Stomach (tissue), 9 donors: ENCODE measurements around the gene PBXIP1. TPM values are rescaled to one million over a fixed set of nuclear protein-coding genes. Genes with fewer than 3 reads are reported as not detected.

Experiments
- DNase-seq, 2 donors: peaks; one replicate each; pipeline versions ENCODE4 v3.0.0 to v3.0.0-alpha.2; 2013 to 2019
- H3K27ac ChIP-seq, 5 donors: fragments of 200-600 bp in 4 of 5; sonication (generic) in 4 of 5; one replicate each; pipeline ENCODE4 v1.5.1; 2013 to 2019; ENCODE audit warnings: mild to moderate bottlenecking in 1 of 5, moderate library complexity in 1 of 5
- H3K27me3 ChIP-seq, 3 donors: fragments of 200-600 bp; sonication (generic); one replicate each; pipeline ENCODE4 v1.5.1; 2017 to 2019; ENCODE audit warnings: mixed run types in 1 of 3
- H3K36me3 ChIP-seq, 4 donors: fragments of 200-600 bp; sonication (generic); 1 replicate in 3 of 4; 2 replicates in 1 of 4; pipeline ENCODE4 v1.5.1; 2016 to 2019
- H3K4me1 ChIP-seq, 4 donors: fragments of 200-600 bp; sonication (generic); one replicate each; pipeline ENCODE4 v1.5.1; 2016 to 2019
- H3K4me3 ChIP-seq, 4 donors: fragments of 200-600 bp; sonication (generic) in 3 of 4; one replicate each; pipeline ENCODE4 v1.5.1; 2016 to 2019; ENCODE audit warnings: mild to moderate bottlenecking in 1 of 4
- H3K9me3 ChIP-seq, 4 donors: fragments of 200-600 bp; sonication (generic); one replicate each; pipeline ENCODE4 v1.5.1; 2016 to 2019
- EP300 ChIP-seq: sonication (generic); formaldehyde crosslinking; IDR thresholded peaks from one replicate; pipeline ENCODE4 v1.6.1; 2017; ENCODE audit warnings: antibody characterized with exemption
- POLR2A ChIP-seq, 4 donors: fragments of 450-650 bp; IDR thresholded peaks; one replicate each; pipeline ENCODE4 v1.6.1; 2016; ENCODE audit warnings: antibody characterized with exemption in 4 of 4, control low read depth in 2 of 4, mild to moderate bottlenecking in 1 of 4, moderate library complexity in 1 of 4
- POLR2AphosphoS5 ChIP-seq, 3 donors: sonication (generic); formaldehyde crosslinking; IDR thresholded peaks; one replicate each; pipeline ENCODE4 v1.6.1; 2016; ENCODE audit warnings: antibody characterized with exemption in 3 of 3
- WGBS, 5 donors: extraction: QIAGEN DNeasy Blood & Tissue Kit in 3 of 5; methylation state at CpG; one replicate each; pipeline versions ENCODE4 v1.1.5 to v1.1.7; 2013 to 2018; 5-methylcytosine and 5-hydroxymethylcytosine counted together
- intact Hi-C: fragments of 100-400 bp; cut with DNase I; formaldehyde crosslinking; loops from one replicate; pipeline ENCODE4 v1.15.1; 2023; ENCODE audit warnings: low total_unique reads
- polyA plus RNA-seq, 3 donors: library from polyadenylated mRNA; stranded (reverse); fragments of 200-250 nt; gene quantifications; one replicate each; pipeline ENCODE4 v1.2.3, GENCODE V29; 2013
- total RNA-seq, 5 donors: library from RNA; depleted of rRNA; stranded (reverse); fragments of >200 nt; gene quantifications; one replicate each; pipeline versions ENCODE4 v1.1.0 to v1.2.3, GENCODE V29; 2014 to 2016
- TF ChIP-seq, protein P1 (sequence below), 7 experiments: fragments of 450-650 bp in 4 of 7; fragments of 200-600 bp in 3 of 7; sonication (generic) in 3 of 7; IDR thresholded peaks; one replicate each; pipeline ENCODE4 v1.5.1; 2016 to 2019; ENCODE audit warnings: antibody characterized with exemption in 7 of 7, control low read depth in 2 of 7, mild to moderate bottlenecking in 1 of 7
- donor health status: healthy with polysubstance abuse.
- donor health status: Bipolar disorder and iron deficiency.
- donor health status: healthy.

PBXIP1 gene
- total and polyA plus RNA-seq, 8 donors = 19.7 to 123 (median 71.7) TPM

DNA sequence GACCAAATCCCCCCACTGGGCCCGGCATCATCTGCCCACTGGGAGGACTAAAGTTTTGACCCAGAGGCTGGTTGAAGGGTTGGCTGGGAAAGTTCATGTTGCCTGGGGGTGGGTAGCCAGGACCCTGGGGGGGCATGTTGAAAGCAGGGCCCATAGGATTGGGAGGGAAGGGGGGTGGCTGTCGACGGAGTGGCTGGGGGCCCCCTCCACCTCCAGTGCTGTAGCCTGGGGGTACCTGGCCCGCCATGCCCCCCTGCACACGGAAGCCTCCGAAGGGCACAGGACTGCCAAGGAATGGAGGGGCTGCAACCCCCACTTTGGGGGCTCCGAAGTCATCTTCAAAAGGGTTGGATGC is 3.5 kb upstream of the PBXIP1 start:
- TF ChIP-seq POLR2A (IDR thresholded peaks at IDR 0.05) (no peak), EP300 (no peak), POLR2AphosphoS5 (IDR thresholded peaks at IDR 0.05) (no peak)
- TF ChIP-seq, protein P1, sequence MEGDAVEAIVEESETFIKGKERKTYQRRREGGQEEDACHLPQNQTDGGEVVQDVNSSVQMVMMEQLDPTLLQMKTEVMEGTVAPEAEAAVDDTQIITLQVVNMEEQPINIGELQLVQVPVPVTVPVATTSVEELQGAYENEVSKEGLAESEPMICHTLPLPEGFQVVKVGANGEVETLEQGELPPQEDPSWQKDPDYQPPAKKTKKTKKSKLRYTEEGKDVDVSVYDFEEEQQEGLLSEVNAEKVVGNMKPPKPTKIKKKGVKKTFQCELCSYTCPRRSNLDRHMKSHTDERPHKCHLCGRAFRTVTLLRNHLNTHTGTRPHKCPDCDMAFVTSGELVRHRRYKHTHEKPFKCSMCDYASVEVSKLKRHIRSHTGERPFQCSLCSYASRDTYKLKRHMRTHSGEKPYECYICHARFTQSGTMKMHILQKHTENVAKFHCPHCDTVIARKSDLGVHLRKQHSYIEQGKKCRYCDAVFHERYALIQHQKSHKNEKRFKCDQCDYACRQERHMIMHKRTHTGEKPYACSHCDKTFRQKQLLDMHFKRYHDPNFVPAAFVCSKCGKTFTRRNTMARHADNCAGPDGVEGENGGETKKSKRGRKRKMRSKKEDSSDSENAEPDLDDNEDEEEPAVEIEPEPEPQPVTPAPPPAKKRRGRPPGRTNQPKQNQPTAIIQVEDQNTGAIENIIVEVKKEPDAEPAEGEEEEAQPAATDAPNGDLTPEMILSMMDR (IDR thresholded peaks at IDR 0.05) = no peak
- peaks cover 19 to 38% (median 37%) of the 10 kb centered on the region in 4 donors for H3K36me3 ChIP-seq
- peak overlapping the region in 2 of 5 donors; percentile 30 to 37 for H3K27ac ChIP-seq
- H3K4me3 ChIP-seq = no peak overlapping the region
- peaks cover 46 to 88% (median 73%) of the 10 kb centered on the region in 4 donors for H3K4me1 ChIP-seq
- H3K9me3 ChIP-seq = no peaks in the 10 kb centered on the region
- WGBS, 5 donors = 89 to 96% (median 94%) methylated on average over 6 to 7 of the region's 7 CpGs
- H3K27me3 ChIP-seq = no peaks in the 10 kb centered on the region
- intact Hi-C loops = no loop called here
- no peak for DNase-seq

DNA sequence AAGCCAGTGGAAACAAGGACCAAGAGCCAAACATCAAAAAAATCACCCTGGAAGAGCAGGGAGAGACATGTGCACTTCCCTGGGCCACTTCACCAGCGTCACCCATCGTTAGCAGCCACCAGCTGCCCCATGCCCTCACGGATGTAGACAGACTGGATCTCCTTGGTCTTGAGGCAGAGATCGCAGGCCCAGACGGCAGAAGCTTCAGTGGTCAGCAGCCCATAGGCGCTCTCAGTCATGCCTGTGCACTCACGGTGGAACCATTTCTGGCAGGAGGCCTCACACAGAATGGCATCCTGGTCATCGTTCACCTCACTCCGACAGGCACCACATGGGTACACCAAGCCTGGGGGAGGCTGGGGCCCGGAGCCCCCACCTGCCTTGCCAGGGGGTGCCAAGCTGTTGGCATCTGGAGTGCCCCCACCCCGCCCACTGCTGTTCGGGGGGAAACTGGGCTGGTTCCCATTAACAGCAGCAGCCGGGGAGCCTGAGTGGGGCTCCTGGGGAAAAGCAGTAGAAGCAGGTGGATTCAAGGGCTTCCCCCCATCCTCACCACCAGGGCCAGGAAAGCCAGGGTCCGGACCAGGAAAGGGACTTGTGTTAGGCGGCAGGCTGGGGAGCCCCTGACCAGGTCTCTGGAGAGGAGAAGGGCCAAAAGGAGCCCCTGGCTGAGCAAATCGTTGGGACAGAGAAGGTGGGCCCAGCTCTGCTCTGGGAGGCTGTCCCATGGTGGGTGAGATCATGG is 3.0 kb upstream of the PBXIP1 start:
- TF ChIP-seq EP300 = no peak
- no peak for TF ChIP-seq POLR2A (IDR thresholded peaks at IDR 0.05)
- TF ChIP-seq, protein P1 (IDR thresholded peaks at IDR 0.05) = no peak
- no peak for TF ChIP-seq POLR2AphosphoS5 (IDR thresholded peaks at IDR 0.05)
- no peaks in the 10 kb centered on the region for H3K9me3 ChIP-seq
- H3K27ac ChIP-seq = peak overlapping the region in 2 of 5 donors; percentile 30 to 37
- peaks cover 51 to 88% (median 75%) of the 10 kb centered on the region in 4 donors for H3K4me1 ChIP-seq
- no peak for DNase-seq
- 84 to 94% (median 92%) methylated on average over 8 to 16 of the region's 16 CpGs for WGBS, 5 donors
- peaks cover 16 to 33% (median 32%) of the 10 kb centered on the region in 4 donors for H3K36me3 ChIP-seq
- no peak overlapping the region for H3K4me3 ChIP-seq
- no peaks in the 10 kb centered on the region for H3K27me3 ChIP-seq
- intact Hi-C loops = no loop called here

DNA sequence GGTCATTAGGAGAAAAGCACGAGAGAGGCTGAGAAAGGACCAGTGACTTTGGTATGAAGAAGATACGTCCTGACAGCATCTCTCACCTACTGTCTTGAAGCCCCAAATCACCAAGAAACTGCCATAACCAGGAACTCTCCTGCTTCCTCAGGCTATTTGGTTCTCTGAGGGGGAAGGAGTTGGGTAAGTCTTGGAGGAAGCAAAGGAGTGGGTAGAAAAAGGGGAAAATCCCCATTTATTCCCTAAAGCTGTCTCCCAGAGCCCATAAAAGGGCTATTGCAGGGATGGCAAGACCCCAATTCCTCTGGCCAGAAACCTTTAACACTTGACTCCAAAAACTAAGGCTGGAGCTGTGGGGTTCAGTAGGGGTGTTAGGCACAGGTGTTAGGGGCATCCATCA is 2.1 kb upstream of the PBXIP1 start:
- Histone ChIP-seq H3K36me3 (peaks cover 12 to 25% (median 23%) of the 10 kb centered on the region in 4 donors), H3K27ac (peak overlapping the region in 2 of 5 donors; percentile 85), H3K4me3 (no peak overlapping the region), H3K27me3 (no peaks in the 10 kb centered on the region), H3K9me3 (no peaks in the 10 kb centered on the region), H3K4me1 (peaks cover 55 to 88% (median 80%) of the 10 kb centered on the region in 4 donors)
- DNase-seq = no peak
- WGBS, 5 donors = 70 to 82% (median 80%) methylated on average over 2 of the region's 2 CpGs
- intact Hi-C loops = no loop called here
- TF ChIP-seq, protein P1 (IDR thresholded peaks at IDR 0.05) = no peak
- TF ChIP-seq POLR2AphosphoS5 (IDR thresholded peaks at IDR 0.05) (no peak), POLR2A (IDR thresholded peaks at IDR 0.05) (no peak), EP300 (no peak)

DNA sequence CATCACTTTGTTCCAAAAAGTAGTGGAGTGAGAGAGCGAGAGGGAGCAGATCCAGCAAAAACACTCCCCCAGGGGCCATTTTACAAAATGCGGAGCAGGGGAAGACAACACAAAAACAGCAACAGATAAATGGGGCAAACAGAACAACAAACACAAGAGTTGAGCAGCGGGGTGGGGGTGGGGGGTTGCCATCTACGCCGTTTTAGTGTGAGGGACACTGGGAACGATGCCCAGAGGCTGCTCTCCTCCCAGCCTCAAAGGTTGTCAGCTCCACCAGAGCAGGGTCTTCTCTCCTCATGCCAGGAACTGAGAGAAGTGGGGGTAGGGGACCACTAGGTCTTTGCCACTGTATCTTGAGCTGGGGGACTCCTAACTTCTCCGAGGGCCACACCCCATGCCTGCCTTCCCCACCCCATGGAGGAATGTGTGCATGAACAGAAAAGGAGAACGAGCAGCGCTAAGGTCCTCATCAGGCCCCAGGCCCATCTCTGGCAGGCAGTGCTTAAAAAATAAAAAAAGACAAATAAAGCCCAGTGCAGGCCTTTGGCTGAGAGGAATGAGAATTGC is 1.3 kb upstream of the PBXIP1 start:
- DNase-seq = no peak
- no peak for TF ChIP-seq POLR2AphosphoS5 (IDR thresholded peaks at IDR 0.05)
- TF ChIP-seq, protein P1 (IDR thresholded peaks at IDR 0.05) = no peak
- no peak for TF ChIP-seq POLR2A (IDR thresholded peaks at IDR 0.05)
- no peak for TF ChIP-seq EP300
- Histone ChIP-seq H3K36me3 (peaks cover 12 to 21% (median 19%) of the 10 kb centered on the region in 4 donors), H3K27ac (peak overlapping the region in 4 of 5 donors; percentile 81 to 85 (median 84)), H3K9me3 (no peaks in the 10 kb centered on the region), H3K27me3 (no peaks in the 10 kb centered on the region), H3K4me3 (peak overlapping the region in 1 of 4 donors; percentile 60), H3K4me1 (peaks cover 56 to 88% (median 80%) of the 10 kb centered on the region in 4 donors)
- intact Hi-C loops = no loop called here
- WGBS, 5 donors = 34 to 63% (median 39%) methylated on average over 9 of the region's 9 CpGs
